HG03439 (cell line): ENCODE measurements around the gene FEN1.

ENCODE experiments used
- ATAC-seq: cut with Tn5 transposase; IDR thresholded peaks from one replicate; pipeline ENCODE4 v1.9.1; 2021; ENCODE audit warnings: mild to moderate bottlenecking, moderate library complexity; ENCODE audit not compliant: unreplicated experiment

Gene FEN1

GRCh38 chr11:61793083-61793828 lies 545 bp downstream of the FEN1 start:
- no peak for ATAC-seq

DNA sequence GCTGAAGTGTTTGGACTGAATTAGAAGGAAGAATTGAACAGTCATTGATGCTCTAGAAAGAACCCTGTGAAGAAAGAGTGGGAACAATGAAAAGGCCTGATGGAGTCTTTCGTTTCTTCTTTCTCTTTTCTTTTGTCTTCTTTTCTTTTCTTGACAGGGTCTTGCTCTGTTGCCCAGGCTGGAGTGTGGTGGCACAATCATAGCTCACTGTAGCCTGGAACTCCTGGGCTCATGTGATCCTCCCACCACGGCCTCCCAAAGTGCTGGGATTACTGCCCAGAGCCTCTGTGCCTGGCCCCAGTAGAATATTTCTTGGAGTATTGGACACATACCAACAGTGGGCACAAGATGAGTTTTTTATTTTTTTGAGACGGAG lies 1.1 kb downstream of the FEN1 start:
- ATAC-seq: no peak

- ATAC-seq: no peak
Observed at GRCh38 chr11:61794579-61794978, 1.9 kb downstream of the FEN1 start.

GRCh38 chr11:61795459-61795858 lies 2.7 kb downstream of the FEN1 start:
- no peak for ATAC-seq

GRCh38 chr11:61795876-61796526 lies 3.3 kb downstream of the FEN1 start:
- no peak for ATAC-seq

GRCh38 chr11:61797263-61797944 lies 4.7 kb downstream of the FEN1 start:
- ATAC-seq: no peak

DNA sequence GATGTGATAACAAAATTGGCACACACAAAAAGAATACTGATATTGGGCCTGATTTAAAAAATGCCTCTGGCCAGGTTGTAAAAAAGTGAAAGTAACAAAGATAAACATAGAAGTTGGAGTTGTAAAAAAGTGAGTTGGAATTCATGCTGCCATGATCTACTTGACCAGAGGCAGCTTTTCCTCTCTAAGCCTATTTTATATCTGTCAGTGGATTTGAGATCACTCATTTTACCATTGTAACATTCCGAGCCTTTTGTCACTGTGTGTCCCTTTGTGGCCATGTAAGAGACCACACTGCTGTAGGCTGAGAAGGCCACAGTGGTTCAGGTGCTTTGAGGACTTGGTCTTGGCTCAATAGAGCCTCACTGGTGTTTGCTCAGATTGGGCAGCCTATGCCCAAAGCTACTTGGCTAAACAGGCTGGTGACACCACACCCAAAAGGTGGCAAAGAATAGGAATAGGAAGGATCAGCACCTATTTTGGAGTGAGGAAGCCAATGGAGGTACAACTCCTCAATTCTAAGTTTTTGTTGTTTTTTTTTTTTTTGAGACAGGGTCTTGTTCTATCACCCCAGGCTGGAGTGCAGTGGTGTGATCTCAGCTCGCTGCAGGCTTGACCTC lies 7.1 kb downstream of the FEN1 start:
- ATAC-seq: no peak

- ATAC-seq: no peak
Observed at GRCh38 chr11:61800331-61801281, 7.9 kb downstream of the FEN1 start.

DNA sequence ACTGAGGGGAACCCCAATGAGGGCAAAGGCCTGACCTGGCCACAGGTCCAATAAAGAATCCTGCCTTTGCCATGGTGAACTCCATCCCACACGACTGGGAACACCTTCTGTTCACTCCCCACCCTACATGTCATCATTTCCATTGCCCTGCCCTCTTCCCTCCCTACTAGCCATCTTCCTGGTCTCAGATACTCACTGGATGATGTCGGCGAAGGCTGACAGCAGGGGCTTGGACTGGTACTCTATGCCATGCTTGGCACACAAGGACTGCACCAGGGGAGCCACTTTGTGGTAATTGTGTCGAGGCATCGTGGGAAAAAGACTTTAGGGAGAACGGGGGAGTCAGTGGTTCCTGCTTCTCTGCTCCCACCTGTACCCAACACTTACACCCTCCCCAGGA lies 9.9 kb downstream of the FEN1 start:
- ATAC-seq: no peak

DNA sequence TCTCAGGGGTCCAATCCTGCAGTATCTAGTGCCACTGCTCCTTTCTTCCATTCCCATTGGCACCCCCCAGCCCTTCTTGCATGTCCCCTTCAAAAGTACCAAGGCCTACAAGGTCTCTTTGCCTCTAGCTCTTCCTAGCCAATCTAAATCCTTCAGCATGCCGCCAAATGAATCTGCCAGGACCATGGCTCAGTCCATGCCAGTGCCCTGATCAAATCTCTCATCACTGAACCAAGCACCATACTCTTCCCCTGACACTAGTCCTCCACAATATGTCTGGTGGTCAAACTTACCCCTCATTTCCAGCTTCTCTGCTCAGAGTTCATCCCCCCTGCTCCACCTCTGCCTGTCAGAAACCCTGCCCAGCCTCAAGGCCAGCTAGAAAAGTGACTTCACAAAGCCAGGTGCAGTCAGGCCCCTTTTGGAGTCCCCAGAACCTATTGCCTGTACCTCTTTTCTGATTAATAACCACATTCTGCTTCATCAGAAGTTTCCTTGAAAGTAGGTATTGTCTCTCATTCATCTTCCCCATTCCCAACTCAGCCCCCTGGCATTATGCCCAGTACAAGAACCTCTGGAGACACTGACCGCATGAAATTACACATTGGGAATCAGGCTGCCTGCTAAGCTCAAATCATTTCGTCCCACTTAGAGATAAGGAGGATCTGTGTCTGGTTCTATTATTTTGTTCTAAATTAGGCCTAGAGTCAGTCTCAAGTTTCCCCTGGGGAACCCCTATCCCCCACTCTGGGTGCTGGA lies 11.4 kb downstream of the FEN1 start:
- ATAC-seq: no peak

- ATAC-seq: no peak
Observed at GRCh38 chr11:61805146-61805545, 12.4 kb downstream of the FEN1 start.

GRCh38 chr11:61806785-61807184 lies 14.1 kb downstream of the FEN1 start:
- ATAC-seq: no peak

GRCh38 chr11:61810671-61811175 lies 18.0 kb downstream of the FEN1 start:
- no peak for ATAC-seq

DNA sequence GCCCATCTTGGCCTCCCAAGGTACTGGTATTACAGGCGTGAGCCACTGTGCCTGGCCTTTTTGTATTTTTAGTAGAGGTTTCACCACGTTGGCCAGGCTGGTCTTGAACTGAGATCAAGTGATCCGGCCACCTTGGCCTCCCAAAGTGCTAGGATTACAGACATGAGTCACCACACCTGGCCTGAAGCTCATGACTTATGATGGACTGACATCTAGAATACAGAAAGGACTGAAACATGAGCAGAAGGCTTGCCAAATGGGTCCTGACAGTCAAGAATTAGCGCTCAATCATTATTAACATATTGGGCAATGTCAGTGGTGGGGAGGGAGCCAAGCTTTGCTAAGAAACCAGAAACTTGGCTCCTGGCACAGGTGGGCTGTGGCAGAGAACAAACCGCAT lies 19.1 kb downstream of the FEN1 start:
- no peak for ATAC-seq

DNA sequence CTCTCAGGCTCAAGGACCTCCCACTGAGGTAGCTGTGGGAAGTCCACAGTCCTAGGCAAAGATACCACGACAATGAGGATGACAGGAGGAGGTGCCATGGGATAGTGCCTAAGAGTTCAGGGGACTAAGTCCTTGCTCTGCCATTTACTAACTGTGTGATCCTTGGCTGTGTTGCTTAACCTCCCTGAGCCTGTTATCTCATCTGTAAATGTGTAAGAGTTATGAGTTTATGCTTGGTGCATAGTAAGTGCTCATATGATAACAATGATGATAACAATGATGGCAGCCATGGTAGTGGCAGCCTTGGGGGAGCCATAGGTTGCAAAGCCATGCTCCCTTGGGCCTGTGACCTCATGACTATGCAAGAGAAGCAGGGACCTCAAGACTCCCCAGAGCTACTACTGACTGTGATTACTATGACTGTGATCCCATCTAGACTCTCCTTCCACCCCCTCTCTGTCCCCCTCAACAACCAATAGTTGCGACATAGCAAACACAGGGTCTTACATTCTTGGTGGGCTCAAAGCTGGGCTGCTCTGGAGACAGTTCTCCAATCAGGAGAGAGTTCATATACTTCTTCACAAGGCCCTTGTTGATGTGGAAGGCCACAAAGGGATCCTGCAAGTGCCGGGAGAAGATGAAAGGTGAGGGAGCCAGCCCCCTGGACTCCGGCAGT lies 20.2 kb downstream of the FEN1 start:
- no peak for ATAC-seq

- no peak for ATAC-seq
Observed at GRCh38 chr11:61814247-61814957, 21.7 kb downstream of the FEN1 start.

DNA sequence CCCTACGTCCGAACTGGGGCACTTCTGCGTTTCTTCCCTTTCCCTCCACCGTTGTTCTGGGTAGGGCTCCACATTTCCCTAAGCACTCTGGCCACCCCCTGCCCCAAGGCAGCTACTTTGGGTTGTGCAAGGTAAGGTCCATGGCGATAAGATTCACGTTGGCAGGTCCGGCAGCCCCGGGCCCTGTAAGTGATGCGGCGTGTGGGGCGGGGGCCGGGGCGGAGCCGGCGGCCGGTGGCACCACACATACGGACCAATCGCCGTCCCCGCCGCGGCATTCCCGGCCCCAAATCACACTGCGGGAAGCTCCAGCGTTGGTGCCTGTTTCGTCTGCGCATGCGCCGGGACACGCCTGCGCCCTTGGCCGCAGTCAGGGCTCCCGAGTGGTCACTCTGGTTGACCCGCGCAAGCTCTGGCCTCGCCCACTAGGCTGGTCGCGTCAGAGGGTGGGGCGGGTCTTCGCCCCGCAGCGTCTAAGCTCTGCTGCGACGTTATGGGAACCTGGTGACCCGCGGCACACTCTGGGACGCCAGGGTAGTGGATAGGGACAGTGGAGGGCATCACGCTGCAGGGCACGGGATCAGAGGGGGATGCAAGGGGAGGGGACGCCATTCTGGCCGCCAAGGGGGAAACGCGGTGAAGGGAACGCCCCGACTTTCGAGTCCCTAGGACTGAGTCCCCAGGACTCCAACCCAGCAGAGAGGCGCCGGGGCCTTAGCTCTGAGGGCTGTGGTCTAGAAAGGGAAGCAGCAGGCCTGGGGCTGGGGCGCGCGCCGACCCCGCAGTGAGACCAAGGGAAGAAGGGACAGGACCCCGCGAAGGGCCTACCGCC lies 22.5 kb downstream of the FEN1 start:
- ATAC-seq: peak; percentile 65
